Measurements from ENCODE around the gene RPS19. TPM values are rescaled to one million over a fixed set of nuclear protein-coding genes. Genes with fewer than 3 reads are reported as not detected.
A peak's percentile ranks its signal among the peaks of the same experiment; 100 is the strongest.

RPS19 gene
- polyA plus RNA-seq, 1 donor (not counting 4 experiments of a cell fraction or from before 2014, with no cell fraction given) = 2,290 TPM

DNA sequence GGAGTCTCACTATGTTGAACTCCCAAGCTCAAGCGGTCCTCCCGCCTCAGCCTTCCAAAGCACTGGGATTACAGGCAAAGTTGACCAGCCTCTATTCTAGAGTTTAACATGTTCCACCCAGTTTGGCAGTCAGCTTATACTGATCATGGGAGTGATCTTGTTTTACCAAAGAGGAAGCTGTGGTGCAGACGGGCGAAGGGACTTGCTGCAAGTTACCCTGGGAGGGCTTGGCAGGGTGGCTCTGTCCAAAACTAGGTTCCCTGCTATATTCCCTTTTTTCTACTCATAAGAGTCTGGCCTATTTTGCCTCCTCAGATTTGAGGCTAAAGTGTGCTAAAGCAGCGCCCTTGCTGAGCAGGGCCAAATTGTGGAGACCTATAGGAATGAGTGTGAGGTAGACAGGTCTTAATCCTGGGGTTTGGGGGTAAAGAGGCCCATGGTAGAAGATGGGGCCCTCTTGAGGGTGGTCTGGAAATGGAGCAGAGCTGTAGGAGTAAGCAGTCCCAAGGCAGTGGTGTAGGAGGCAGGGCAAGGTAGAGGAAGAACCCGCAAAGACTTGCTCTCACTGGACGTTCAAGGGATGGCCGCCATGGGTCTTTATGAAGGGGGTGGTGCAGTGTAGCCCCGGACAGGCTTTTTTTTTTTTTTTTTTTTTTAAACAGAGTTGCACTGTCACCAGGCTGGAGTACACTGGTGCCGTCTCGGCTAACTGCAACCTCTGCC lies 3.3 kb downstream of the RPS19 start:
- Histone ChIP-seq H3K4me2 (ENCODE audit: control insufficient read depth, extremely low read depth, insufficient read depth, low read depth, low read length) (peak overlapping the region; percentile 6), H3K27me3 (ENCODE audit: control insufficient read depth, extremely low read depth, insufficient read depth, low read length) (no peaks in the 10 kb centered on the region), H3K4me1 (ENCODE audit: control insufficient read depth, extremely low read depth, insufficient read depth, low read length) (peaks cover 28% of the 10 kb centered on the region), H3K9me1 (ENCODE audit: control insufficient read depth, extremely low read depth, insufficient read depth, low read length) (peaks cover 4% of the 10 kb centered on the region), H3K9ac (ENCODE audit: control insufficient read depth, extremely low read depth, insufficient read depth, low read length) (no peak overlapping the region), H3K27ac (ENCODE audit: control insufficient read depth, insufficient read depth, low read length) (no peak overlapping the region), H3K4me3 (ENCODE audit: control insufficient read depth in 2 of 3, extremely low read depth in 1 of 3, insufficient read depth in 2 of 3, low read depth in 1 of 3, low read length in 3 of 3) (no peak overlapping the region), H3K9me3 (ENCODE audit: control insufficient read depth, low read depth, low read length) (no peaks in the 10 kb centered on the region), H2AFZ (ENCODE audit: control insufficient read depth, low read length) (no peak overlapping the region), H3K36me3 (ENCODE audit: control insufficient read depth in 2 of 2, extremely low read depth in 1 of 2, insufficient read depth in 2 of 2, low read length in 2 of 2) (peaks cover 43 to 60% of the 10 kb centered on the region in 2 experiments), H4K20me1 (ENCODE audit: control insufficient read depth, extremely low read depth, insufficient read depth, low read length) (peaks cover 44% of the 10 kb centered on the region), H3K79me2 (ENCODE audit: control insufficient read depth, insufficient read depth, low read length) (peaks cover 78% of the 10 kb centered on the region)
- TF ChIP-seq, protein P1, sequence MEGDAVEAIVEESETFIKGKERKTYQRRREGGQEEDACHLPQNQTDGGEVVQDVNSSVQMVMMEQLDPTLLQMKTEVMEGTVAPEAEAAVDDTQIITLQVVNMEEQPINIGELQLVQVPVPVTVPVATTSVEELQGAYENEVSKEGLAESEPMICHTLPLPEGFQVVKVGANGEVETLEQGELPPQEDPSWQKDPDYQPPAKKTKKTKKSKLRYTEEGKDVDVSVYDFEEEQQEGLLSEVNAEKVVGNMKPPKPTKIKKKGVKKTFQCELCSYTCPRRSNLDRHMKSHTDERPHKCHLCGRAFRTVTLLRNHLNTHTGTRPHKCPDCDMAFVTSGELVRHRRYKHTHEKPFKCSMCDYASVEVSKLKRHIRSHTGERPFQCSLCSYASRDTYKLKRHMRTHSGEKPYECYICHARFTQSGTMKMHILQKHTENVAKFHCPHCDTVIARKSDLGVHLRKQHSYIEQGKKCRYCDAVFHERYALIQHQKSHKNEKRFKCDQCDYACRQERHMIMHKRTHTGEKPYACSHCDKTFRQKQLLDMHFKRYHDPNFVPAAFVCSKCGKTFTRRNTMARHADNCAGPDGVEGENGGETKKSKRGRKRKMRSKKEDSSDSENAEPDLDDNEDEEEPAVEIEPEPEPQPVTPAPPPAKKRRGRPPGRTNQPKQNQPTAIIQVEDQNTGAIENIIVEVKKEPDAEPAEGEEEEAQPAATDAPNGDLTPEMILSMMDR (optimal IDR thresholded peaks at IDR 0.05 in 1 of 3, IDR thresholded peaks at IDR 0.05 in 1 of 3, conservative IDR thresholded peaks at IDR 0.05 in 1 of 3; ENCODE audit: extremely low read depth in 1 of 3, insufficient read depth in 2 of 3, low read length in 3 of 3) = no peak
- TF ChIP-seq EZH2 (IDR thresholded peaks at IDR 0.05; ENCODE audit: low read length) = no peak
- FAIRE-seq = no peak
- dilution Hi-C loops (cut with MboI; ENCODE audit: extremely low pct_ligation_motif_present, low sequenced_read_pairs) = no loop called here
- no peak for DNase-seq (ENCODE audit: low read depth, low spot score)

DNA sequence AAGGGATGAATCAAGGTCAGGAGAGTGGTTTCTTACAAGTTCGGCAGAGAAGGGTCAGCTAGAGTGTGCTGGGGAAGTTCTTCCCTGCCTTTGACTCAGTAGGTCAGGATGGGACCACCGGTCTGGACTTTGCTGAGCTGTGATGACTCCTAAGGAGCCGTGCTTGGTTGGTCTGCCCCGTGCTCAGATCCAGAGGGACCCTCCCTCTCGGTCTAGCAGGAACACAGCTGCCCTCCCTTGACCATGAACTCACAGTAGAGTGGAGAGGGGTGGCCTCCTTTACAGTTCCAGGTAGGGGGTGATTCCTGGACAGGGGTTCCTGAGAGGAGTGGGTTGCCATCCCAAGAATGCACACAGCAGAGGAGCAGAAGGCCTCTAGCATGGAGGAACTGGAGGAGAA lies 4.3 kb downstream of the RPS19 start:
- Histone ChIP-seq H4K20me1 (ENCODE audit: control insufficient read depth, extremely low read depth, insufficient read depth, low read length) (peaks cover 51% of the 10 kb centered on the region), H3K4me1 (ENCODE audit: control insufficient read depth, extremely low read depth, insufficient read depth, low read length) (peaks cover 25% of the 10 kb centered on the region), H3K79me2 (ENCODE audit: control insufficient read depth, insufficient read depth, low read length) (peaks cover 80% of the 10 kb centered on the region), H3K36me3 (ENCODE audit: control insufficient read depth in 2 of 2, extremely low read depth in 1 of 2, insufficient read depth in 2 of 2, low read length in 2 of 2) (peaks cover 52 to 64% of the 10 kb centered on the region in 2 experiments), H3K9me3 (ENCODE audit: control insufficient read depth, low read depth, low read length) (no peaks in the 10 kb centered on the region), H3K27me3 (ENCODE audit: control insufficient read depth, extremely low read depth, insufficient read depth, low read length) (no peaks in the 10 kb centered on the region), H3K9me1 (ENCODE audit: control insufficient read depth, extremely low read depth, insufficient read depth, low read length) (peaks cover 4% of the 10 kb centered on the region), H3K4me3 (ENCODE audit: control insufficient read depth in 2 of 3, extremely low read depth in 1 of 3, insufficient read depth in 2 of 3, low read depth in 1 of 3, low read length in 3 of 3) (no peak overlapping the region), H3K27ac (ENCODE audit: control insufficient read depth, insufficient read depth, low read length) (no peak overlapping the region), H3K4me2 (ENCODE audit: control insufficient read depth, extremely low read depth, insufficient read depth, low read depth, low read length) (no peak overlapping the region), H2AFZ (ENCODE audit: control insufficient read depth, low read length) (no peak overlapping the region), H3K9ac (ENCODE audit: control insufficient read depth, extremely low read depth, insufficient read depth, low read length) (no peak overlapping the region)
- TF ChIP-seq, protein P1 (optimal IDR thresholded peaks at IDR 0.05 in 1 of 3, IDR thresholded peaks at IDR 0.05 in 1 of 3, conservative IDR thresholded peaks at IDR 0.05 in 1 of 3; ENCODE audit: extremely low read depth in 1 of 3, insufficient read depth in 2 of 3, low read length in 3 of 3) = no peak
- TF ChIP-seq EZH2 (IDR thresholded peaks at IDR 0.05; ENCODE audit: low read length) = no peak
- dilution Hi-C loops (cut with MboI; ENCODE audit: extremely low pct_ligation_motif_present, low sequenced_read_pairs) = no loop called here
- DNase-seq (ENCODE audit: low read depth, low spot score) = no peak
- FAIRE-seq = no peak

All from keratinocyte (primary cell).